GM18498 (cell line): ENCODE data around the gene GUCY1B1.
"Not testable (repeated sequence)": the region's sequence is repeated elsewhere in the genome, so short reads cannot be mapped to it uniquely, and the experiment has no call there.

Source experiments
- ATAC-seq: cut with Tn5 transposase; IDR thresholded peaks from one replicate; pipeline ENCODE4 v1.9.1; 2021; ENCODE audit warnings: mild to moderate bottlenecking, moderate library complexity; ENCODE audit not compliant: unreplicated experiment

GUCY1B1 gene

DNA sequence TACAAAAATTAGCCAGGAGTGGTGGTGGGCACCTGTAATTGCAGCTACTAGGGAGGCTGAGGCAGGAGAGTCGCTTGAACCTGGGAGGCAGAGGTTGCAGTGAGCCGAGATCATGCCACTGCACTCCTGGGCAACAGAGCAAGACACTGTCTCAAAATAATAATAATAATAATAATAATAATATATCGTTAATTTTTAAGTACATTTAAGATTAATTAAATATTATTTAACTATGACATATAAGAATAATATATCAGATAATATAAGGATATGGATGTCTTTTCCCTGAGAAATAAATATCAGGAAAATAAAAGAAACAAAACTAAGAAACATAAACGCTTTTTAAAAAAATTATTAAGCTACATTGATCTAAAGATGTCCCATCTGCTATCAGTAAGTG lies 38.8 kb downstream of the GUCY1B1 start:
- ATAC-seq = not testable (repeated sequence)

GRCh38 chr4:155799116-155799793 lies 40.4 kb downstream of the GUCY1B1 start:
- no peak for ATAC-seq

GRCh38 chr4:155799794-155800123 lies 40.9 kb downstream of the GUCY1B1 start:
- ATAC-seq = no peak

DNA sequence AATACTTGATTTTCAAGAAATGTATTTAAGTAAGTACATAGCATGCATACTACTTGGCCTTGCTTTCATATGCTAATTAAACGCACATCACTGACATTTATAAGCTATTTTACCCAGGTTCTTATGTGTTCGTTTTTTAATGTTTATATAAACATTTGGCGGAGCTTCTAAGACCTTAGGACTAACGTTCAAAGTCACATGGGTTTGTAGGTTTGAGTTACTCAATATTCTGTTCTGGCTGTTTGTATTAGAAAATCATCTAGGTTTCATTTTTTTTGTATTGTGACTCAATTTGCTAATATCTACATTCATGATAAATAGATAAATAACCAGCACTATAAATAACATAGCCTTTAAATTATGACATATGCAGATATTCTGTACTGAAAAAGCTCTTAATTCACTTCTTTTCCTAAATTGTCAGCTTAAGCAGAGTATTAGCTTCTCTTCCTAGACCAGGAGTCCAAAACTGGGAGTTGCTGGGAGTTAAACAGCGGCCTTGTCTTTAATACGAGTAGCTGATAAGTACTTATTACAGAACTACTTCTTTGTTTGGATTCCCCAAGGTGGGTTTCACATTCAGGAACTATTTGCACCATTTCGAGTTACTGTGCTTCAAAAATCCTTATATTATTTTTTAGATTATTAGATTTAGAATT lies 42.0 kb downstream of the GUCY1B1 start:
- no peak for ATAC-seq

DNA sequence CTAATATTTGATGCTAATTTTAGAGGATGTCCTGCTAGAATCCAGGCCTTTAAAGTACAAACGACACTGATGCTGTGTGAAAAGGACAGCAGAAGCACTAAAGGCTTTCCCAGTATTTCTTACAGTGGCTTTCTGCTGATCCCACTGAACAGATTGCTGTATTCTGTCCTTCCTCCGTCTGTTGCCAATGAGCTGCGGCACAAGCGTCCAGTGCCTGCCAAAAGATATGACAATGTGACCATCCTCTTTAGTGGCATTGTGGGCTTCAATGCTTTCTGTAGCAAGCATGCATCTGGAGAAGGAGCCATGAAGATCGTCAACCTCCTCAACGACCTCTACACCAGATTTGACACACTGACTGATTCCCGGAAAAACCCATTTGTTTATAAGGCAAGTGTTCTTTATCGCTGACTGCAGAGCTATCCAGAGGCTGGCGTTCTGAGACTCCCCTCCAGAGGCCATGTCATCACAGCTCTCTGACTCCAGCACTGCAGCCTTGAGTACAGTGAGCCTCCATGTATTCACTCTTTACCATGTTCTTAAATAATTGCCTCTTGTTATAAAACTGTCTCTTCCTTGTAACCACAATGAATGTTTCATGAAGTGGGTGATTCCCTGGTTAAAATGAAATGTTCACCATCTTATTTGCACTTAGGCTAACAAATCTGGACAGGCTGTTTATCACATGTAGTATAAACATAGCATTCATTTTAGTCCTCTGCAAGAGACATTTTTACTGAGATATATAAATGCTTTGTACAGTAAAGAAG lies 43.6 kb downstream of the GUCY1B1 start:
- no peak for ATAC-seq

- ATAC-seq = no peak
Measured at GRCh38 chr4:155805016-155805415, 46.2 kb downstream of the GUCY1B1 start.

GRCh38 chr4:155807021-155807420 lies 48.2 kb downstream of the GUCY1B1 start:
- no peak for ATAC-seq

DNA sequence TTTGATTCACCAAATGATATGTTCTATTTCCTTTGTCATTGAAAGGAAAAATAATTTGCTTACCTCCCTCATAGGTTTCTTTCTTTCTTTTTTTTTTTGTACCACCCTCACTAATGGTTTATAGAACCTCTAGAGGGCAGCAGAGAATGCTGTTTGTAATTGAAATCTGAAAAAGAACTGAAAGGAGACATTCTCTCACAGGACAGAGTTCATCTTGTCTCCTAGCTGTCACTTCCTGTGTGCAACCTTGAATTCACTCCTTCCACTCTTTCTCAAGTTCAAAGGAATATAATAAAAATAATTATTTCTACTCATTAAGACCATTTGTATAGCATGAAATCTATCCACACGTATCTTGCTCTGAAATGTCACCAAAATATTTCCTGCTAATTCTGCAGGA lies 51.0 kb downstream of the GUCY1B1 start:
- ATAC-seq = peak; percentile 99

- no peak for ATAC-seq
Measured at GRCh38 chr4:155811083-155811482, 52.3 kb downstream of the GUCY1B1 start.

DNA sequence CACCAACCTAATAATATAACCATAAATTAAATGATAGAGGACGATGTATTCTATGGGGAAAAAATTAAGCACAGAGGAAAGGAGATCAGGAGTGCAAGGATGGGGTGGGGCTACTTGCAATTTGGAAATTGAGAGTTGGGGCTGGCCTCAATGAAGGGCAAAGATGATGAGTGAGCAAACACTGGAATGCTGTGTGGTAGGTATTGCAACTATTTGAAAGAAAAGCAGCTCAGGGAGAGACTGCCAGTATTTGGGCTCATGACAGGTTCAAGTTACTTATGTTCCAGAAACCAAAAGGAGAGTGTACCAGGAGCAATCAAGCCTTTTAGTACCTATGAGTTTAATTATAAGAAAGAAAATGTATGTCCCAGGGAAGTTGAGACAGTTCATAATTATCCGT lies 59.8 kb downstream of the GUCY1B1 start:
- ATAC-seq = no peak

GRCh38 chr4:155819066-155819465 lies 60.2 kb downstream of the GUCY1B1 start:
- no peak for ATAC-seq

DNA sequence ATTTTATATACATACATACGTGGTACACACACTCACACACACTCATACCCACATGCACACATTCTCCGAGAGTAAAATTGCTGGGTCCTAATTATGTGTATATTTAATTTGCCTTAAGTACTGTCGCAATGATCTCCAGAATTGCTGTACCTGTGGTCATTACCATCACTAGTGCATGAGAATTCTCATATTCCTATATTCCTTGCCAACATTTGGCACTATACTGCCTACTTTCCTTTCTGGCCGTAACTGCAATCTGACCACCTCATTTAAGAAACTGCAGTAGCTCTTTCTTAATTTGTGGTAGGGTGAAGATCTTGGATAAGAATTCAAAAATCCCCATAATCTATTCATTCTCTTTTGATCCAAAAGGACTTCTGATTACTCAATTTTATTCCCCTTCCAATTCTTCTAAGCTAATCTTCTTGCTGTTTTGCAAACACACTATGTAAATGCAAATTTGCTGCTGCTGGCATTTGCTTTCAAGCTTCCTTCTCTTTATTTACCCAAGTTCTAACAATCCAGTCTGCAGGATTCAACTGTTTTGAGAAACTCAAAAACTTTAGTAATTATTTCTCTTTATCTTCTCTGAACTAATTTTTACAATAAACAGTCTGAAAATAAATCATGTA lies 62.2 kb downstream of the GUCY1B1 start:
- no peak for ATAC-seq

DNA sequence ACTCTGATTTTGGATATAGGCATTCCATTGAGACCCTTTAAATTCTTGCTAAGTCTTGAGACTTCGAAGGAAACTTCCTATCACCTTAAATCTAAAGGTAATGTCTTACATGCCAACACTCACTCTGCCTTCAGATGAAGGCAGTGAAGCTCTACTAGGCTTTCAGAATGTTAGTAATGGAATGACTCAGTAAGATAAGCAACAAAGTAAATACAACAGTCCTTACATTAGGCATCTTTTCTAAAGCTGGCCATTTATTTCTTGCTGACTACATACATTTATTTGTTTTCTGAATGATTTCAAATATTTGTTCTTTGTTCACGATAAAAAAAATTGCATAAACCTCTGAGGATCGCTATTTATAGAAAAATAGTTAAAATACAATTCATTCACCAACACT lies 63.8 kb downstream of the GUCY1B1 start:
- ATAC-seq = no peak

DNA sequence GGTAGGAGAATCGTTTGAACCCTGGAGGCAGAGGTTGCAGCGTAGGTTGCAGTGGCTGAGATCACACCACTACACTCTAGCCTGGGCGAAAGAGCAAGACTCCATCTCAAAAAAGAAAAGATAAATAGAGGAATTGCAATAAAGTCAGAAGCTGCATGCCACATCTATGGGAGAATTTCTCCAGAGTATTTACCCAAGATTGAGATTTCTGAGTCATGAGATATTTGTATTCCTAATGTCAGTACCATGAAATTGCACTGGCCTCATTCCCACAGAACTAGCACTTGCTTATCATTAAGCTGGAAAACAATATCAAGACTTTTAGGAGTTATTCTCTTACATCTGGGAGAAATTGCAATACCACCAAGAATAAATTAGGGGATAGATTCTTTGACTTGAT lies 69.8 kb downstream of the GUCY1B1 start:
- ATAC-seq = no peak

DNA sequence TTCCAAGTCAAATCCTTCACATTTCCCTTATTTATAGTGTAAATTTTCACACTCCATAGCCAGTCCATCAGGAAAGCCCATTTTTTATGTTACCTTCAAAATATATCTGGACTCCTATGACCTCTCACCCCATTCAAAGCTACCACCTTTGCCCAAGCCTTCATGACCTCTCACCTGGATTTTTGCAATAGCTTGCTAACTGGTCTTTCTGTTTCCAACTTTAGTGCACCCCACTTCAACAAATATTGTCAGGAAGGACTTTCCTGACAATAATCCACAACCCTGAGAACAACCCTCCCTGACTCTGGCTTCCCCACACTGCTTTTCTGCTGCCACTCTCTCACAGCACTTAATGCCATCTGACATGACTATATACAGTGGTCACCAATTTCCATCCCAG lies 73.8 kb downstream of the GUCY1B1 start:
- ATAC-seq = no peak

GRCh38 chr4:155837203-155837796 lies 78.5 kb downstream of the GUCY1B1 start:
- ATAC-seq = no peak

- no peak for ATAC-seq
Measured at GRCh38 chr4:155842080-155842479, 83.3 kb downstream of the GUCY1B1 start.

GRCh38 chr4:155846929-155847328 lies 88.1 kb downstream of the GUCY1B1 start:
- ATAC-seq = no peak

DNA sequence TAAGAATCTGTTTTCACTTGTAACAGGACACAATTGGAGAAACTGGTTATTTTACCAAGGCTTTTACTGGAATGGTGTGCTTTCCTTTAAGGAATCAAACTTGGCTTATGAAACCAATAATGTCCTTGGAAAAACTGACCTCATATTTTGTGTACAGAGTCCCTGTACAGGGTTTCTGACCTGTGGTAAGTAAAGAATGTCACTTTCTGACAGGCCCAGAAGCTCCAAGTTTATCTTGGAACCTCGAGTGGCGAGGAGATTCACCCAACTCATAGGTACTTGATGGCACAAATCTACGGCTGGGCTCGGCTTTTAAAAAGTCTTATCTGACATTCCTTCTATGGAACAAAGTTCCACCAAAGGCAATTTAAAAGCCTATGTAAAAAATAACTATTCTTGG lies 90.2 kb downstream of the GUCY1B1 start:
- no peak for ATAC-seq

GRCh38 chr4:155853189-155853588 lies 94.4 kb downstream of the GUCY1B1 start:
- ATAC-seq = no peak

DNA sequence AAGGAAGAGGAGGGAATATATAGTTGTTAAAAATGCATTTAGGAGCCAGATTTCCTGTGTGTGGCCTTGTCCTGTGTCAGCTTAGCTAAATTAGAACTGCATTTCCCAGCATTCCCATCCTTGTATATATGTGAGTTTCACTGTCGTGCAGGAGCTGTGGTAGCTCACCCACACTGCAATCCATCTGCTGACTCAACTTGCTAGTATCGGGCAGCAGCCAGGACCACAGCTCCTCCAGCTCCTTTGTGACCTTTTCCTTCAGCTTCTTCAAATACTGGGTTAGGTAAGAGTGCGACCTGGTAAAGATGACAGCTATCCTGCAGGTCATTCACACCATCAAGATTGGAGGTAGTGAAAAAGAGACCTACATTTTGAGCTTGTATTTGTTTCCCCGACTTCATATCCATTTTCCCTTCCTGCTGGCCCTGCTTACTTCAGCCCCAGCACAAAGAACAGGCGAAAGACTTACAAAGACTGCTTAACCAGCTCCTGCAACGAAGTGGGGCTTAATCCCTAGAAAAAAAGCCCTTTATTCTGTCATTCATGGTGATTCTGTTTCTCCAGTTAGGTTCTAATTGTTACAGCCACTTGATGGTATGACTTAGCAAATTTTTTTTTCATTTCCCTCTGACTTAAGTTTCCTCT lies 95.9 kb downstream of the GUCY1B1 start:
- ATAC-seq = no peak
